Coronary artery (tissue), 2 donors: ENCODE data around the gene E2F2.

ENCODE experiments used
- DNase-seq: peaks from one replicate; pipeline ENCODE4 v3.0.0-alpha.2; 2017; ENCODE audit warnings: low spot score
- H3K27ac ChIP-seq, 2 donors: fragments of 200-600 bp; sonication (generic); one replicate each; pipeline ENCODE4 v1.5.1; 2016 to 2019
- H3K4me3 ChIP-seq: fragments of 200-600 bp; sonication (generic); 2 replicates; pipeline ENCODE4 v1.5.1; 2016; ENCODE audit warnings: mild to moderate bottlenecking, moderate library complexity
- TF ChIP-seq, protein P1 (sequence below): fragments of 200-600 bp; sonication (generic); IDR thresholded peaks from one replicate; pipeline ENCODE4 v1.5.1; 2019; ENCODE audit warnings: antibody characterized with exemption

The E2F2 gene

DNA sequence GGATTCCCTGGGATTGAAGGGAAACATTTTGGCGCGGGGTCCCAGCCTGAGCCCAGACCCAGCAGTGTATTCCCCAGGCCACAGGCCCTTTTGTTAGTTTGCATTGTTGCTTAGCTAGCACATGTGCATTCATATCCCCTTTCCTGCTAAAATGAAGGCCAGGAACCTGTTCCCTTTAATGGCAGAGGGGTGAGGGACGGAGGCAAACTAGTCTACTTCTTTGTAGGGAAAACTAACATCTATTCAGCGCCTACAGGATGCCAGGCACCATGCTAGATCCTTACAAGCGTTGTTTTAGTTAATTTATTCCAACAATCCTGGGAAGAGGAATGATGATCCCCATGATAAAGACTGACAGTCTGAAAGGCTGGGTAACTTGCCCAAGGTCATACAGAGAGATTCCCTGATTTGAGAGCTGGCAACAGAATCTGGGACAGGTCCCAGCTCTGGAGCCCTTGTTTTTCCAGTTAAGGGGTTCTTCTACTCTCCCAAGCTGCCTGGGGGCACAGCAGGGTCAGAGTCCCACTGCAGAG lies 595 bp upstream of the E2F2 start:
- TF ChIP-seq, protein P1, sequence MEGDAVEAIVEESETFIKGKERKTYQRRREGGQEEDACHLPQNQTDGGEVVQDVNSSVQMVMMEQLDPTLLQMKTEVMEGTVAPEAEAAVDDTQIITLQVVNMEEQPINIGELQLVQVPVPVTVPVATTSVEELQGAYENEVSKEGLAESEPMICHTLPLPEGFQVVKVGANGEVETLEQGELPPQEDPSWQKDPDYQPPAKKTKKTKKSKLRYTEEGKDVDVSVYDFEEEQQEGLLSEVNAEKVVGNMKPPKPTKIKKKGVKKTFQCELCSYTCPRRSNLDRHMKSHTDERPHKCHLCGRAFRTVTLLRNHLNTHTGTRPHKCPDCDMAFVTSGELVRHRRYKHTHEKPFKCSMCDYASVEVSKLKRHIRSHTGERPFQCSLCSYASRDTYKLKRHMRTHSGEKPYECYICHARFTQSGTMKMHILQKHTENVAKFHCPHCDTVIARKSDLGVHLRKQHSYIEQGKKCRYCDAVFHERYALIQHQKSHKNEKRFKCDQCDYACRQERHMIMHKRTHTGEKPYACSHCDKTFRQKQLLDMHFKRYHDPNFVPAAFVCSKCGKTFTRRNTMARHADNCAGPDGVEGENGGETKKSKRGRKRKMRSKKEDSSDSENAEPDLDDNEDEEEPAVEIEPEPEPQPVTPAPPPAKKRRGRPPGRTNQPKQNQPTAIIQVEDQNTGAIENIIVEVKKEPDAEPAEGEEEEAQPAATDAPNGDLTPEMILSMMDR, result no peak
- Histone ChIP-seq H3K27ac (peak overlapping the region in 1 of 2 donors; percentile 28), H3K4me3 (peak overlapping the region; percentile 71)
- no peak for DNase-seq

DNA sequence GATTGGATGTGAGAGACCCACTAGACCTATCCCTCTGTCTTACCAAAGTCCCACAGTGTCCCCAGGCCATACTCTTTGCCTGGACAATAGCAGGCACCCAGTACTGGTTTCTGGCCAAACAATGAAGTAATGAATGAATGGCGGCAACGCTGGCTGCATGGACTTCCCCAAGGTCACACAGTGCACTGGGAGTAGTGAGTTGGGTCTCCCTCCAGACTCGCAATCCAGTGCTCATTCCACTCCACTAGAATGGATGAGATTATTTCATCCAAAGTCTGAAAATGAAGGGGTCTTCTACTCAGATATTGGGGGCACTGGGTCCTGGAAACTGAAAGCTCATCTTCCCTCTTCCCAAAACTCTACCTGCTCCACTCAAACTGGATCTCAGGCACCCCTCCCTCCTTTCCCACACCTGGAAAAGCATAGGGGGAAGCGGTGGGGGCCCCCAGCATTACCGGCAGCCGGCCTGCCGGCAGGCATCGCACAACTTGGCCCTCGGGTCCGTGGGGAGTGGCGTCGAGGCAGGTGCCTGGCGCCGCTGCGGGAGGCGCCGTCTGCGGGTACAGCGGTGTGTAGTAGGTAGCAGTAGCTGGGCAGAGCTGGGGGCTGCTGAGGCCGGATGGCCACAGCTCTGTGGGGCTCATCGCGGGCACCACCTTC lies 816 bp downstream of the E2F2 start:
- DNase-seq, result no peak
- Histone ChIP-seq H3K4me3 (peak overlapping the region; percentile 71), H3K27ac (no peak overlapping the region)
- TF ChIP-seq, protein P1, result no peak

DNA sequence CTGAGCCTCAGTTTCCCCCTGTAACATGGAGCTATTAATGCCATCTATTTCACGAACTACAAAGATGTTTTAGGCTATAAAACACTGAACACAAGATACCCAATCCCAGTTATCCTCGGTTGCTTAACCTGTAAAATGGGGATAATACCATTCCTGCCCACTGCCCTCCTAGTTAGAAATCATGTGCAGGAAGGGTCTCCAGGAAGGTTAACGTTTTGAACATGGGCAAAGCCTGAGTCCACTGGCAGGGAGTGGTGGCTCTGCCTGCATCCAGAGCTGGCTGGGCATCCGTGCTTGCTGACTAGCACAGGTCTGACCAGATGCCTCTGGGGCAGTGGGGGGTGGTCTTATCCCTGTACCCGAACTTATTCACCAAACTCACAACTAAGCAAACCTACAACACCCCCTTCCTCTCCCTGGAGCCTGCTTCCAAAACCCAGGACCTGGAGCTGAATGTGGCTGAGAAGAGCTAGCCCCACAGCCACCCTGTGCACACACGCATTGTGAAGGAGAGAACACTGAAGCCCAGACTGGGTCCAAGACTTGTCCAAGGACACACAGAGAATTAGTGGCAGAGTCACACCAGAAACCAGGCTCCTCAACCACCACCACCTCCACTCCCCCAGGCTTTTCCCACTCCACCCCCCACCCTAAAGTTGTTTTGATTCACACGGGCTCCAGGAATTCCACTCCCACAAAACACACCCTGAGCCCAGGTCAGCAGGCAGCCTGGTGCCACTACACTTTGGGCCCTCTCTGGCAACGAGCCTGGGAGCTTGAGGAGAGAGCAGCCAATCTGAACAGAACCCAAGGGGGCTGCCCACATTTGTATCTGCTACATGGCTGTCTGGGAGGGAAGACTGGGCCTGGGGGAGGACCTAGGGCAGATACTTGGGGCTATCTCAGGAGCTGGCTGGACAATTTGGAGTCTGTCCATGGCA lies 1.6 kb downstream of the E2F2 start:
- Histone ChIP-seq H3K27ac (no peak overlapping the region), H3K4me3 (no peak overlapping the region)
- DNase-seq, result no peak
- TF ChIP-seq, protein P1, result no peak

DNA sequence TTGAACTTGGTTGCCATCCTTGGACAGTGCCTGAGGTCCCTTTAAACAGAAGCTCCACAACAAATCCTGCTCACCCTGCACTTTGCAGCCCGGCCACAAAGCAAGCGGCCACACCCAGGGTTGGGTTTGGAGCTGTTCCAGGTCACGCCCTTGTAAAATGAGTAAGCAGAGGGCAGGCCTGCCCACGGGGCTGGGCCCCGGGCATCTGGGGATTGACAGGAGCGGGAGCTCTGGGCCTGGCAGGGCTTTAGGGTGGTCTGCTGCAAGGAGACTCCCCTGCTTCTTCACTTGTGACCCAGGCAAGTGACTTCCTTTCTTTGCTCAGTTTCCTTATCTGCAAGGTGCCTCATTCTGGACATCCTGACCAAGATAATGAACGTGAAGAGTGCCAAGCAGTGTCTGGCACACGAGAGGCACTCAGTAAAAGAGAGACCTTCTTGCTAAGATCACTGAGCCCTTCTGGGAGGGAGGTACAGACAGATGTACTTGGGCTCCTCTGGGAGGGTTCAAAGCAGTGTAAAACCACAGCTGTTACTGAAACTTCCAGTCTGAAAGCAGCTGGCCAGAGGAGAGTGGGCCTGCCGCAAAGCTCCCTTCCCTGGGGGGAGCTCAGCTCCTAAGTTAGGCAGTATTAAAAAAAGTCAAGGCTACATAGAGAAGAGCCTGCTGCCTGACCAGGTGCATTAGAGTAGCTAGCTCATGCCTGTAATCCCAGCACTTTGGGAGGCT lies 2.6 kb downstream of the E2F2 start:
- no peak overlapping the region for H3K4me3 ChIP-seq
- H3K27ac ChIP-seq, result peak overlapping the region in 1 of 2 donors; percentile 6

DNA sequence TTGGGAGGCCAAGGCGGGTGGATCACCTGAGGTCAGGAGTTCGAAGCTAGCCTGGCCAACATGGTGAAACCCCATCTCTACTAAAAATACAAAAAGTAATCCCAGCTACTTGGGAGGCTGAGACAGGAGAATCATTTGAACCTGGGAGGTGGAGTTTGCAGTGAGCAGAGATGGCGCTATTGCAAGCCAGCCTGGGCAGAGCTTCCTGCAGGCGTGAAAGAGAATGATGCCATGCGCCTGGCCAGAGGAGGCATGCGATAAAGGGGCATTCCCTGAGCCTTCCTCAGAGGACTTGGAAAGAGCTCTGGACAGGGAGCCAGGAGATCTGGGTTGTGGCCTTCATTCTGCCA lies 3.2 kb downstream of the E2F2 start:
- no peak for DNase-seq
- H3K27ac ChIP-seq, result no peak overlapping the region
- TF ChIP-seq, protein P1, result no peak
- H3K4me3 ChIP-seq, result no peak overlapping the region

More for the DNA sequence above, 2.6 kb downstream of the E2F2 start:
- TF ChIP-seq, protein P1, result no peak
- DNase-seq, result peak; percentile 81

DNA sequence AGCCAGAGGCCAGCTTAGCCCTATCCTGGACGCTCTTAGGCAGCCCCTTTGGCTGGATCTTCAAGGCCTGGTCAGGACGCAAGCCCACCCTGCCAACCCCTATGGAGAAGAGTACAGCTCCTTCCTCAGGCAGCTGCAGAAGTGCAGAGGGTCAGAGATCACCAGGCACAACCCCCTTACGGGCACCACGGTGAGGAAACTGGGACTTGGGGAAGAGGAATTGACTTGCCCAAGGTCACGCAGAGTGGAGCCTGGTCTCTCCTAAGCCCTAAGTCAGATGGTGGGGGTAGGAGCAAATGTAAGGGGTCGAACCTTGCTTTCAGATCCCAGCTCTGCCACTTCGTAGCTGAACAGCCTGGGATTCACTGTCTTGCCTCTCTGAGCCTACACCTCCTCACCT lies 3.7 kb downstream of the E2F2 start:
- TF ChIP-seq, protein P1, result no peak
- no peak for DNase-seq
- H3K4me3 ChIP-seq, result no peak overlapping the region
- no peak overlapping the region for H3K27ac ChIP-seq
